HG02571 (cell line): Measurements from ENCODE around the gene IFNL4.

Source experiments
- ATAC-seq: cut with Tn5 transposase; IDR thresholded peaks from one replicate; pipeline ENCODE4 v1.9.1; 2021; ENCODE audit warnings: mild to moderate bottlenecking, moderate library complexity; ENCODE audit not compliant: unreplicated experiment

Gene IFNL4

DNA sequence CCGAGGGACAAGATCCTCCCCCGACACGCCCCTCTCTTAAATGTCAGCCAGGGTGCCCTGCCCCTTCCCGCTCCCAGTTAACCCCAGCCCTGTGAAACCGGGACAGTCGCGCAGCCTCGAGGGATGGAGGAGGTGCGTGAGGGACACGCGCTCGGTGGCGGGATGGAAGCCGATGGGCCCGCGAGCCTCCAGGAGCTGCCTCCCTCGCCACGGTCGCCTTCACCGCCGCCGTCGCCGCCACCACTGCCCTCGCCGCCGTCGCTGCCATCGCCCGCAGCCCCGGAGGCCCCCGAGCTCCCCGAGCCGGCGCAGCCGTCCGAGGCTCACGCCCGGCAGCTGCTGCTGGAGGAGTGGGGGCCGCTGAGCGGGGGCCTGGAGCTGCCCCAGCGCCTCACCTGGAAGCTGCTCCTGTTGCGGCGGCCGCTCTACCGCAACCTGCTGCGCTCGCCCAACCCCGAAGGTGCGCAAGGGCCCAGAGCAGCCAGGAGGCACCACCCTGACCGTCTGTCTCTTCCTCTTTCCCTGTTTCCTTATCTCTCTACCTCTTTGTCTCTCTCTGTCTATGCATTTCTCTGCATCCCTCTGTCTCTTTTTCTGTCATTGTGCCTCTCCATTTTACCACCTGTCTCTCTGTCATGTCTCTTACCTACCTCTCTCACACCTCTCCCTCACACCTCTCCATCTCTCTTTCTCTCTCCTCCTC is 51.6 kb downstream of the IFNL4 start, which contains the start of gene NCCRP1:
NCCRP1 (plus strand) TSS at position 105 of the 703 bp plus-strand sequence; CDS start at position 124, 19 bp downstream.
- ATAC-seq, result no peak

DNA sequence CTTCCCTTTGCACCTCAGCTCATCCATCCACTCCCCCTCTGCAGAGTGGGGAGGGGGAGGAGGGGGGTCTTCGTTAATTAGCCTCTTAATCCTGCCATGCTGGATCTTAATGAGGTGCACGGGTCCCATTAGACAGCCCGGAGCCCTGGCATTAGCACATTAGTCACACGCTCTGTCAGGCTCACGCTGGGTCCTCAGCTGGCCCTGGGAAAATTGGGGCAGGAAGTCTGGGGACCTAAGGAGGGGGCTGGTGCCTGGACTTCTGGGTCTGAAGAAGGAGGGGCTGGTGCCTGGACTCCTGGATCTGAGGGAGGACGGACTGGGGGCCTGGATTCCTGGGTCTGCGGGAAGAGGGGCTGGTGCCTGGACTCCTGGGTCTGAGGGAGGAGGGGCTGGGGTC is 52.3 kb downstream of the IFNL4 start:
- ATAC-seq, result no peak
